ENCODE measurements around the gene USP33. TPM values are rescaled to one million over a fixed set of nuclear protein-coding genes. Genes with fewer than 3 reads are reported as not detected.

The USP33 gene
- total and polyA plus RNA-seq, 5 donors, result 24.1 to 35.5 (median 33.0) TPM

Other genes with a start within 250 kb of the USP33 start
- gene ZZZ3, start 77.2 kb downstream of the USP33 start, total RNA-seq, result 10 to 100 TPM; 31.7 to 44.7 (median 38.6) TPM
- 9.3 TPM for gene ZZZ3, start 77.2 kb downstream of the USP33 start, polyA plus RNA-seq
- 10 to 100 TPM; 12.4 to 15.1 (median 12.9) TPM for gene MIGA1, start 19.8 kb upstream of the USP33 start, total RNA-seq
- gene MIGA1, start 19.8 kb upstream of the USP33 start, polyA plus RNA-seq, result 3.8 TPM
- gene NEXN, start 128.8 kb upstream of the USP33 start, total RNA-seq, result 100 to 1,000 TPM; 209 to 313 (median 259) TPM
- 418 TPM for gene NEXN, start 128.8 kb upstream of the USP33 start, polyA plus RNA-seq
- 10 to 100 TPM; 57.6 to 73.0 (median 58.9) TPM for gene FUBP1, start 219.2 kb upstream of the USP33 start, total RNA-seq
- gene FUBP1, start 219.2 kb upstream of the USP33 start, polyA plus RNA-seq, result 39.5 TPM
- 100 to 1,000 TPM in 2 of 4 donors, 10 to 100 TPM in 2; 71.2 to 106 (median 98.6) TPM for gene DNAJB4, start 245.1 kb upstream of the USP33 start, total RNA-seq
- gene DNAJB4, start 245.1 kb upstream of the USP33 start, polyA plus RNA-seq, result 46.9 TPM

All from right cardiac atrium (tissue), 5 donors.